Hepatocyte (in vitro differentiated cells): Measurements from ENCODE around the gene ALDH1A1. TPM values are rescaled to one million over a fixed set of nuclear protein-coding genes. Genes with fewer than 3 reads are reported as not detected.

Experiments
- DNase-seq: peaks from one replicate; pipeline ENCODE4 v3.0.0-alpha.2; 2016; ENCODE audit warnings: low spot score
- H2AFZ ChIP-seq: fragments of 200-600 bp; sonication (generic); 2 replicates; pipeline ENCODE4 v1.6.0; 2016; ENCODE audit warnings: antibody characterized with exemption, mild to moderate bottlenecking
- H3K27ac ChIP-seq: fragments of 200-600 bp; sonication (generic); 2 replicates; pipeline ENCODE4 v1.5.1; 2016; ENCODE audit warnings: mild to moderate bottlenecking
- H3K27me3 ChIP-seq: fragments of 200-600 bp; sonication (generic); 2 replicates; pipeline ENCODE4 v1.6.1; 2016
- H3K36me3 ChIP-seq: fragments of 200-600 bp; sonication (generic); replicated peaks from 2 replicates; pipeline ENCODE4 v1.5.1; 2016; ENCODE audit warnings: low read depth; ENCODE audit not compliant: insufficient read depth
- H3K4me1 ChIP-seq: fragments of 200-600 bp; sonication (generic); 2 replicates; pipeline ENCODE4 v1.5.1; 2016; ENCODE audit warnings: mild to moderate bottlenecking, moderate library complexity; ENCODE audit not compliant: insufficient read depth
- H3K4me2 ChIP-seq: fragments of 200-600 bp; sonication (generic); 2 replicates; pipeline ENCODE4 v1.6.0; 2016
- H3K4me3 ChIP-seq: fragments of 200-600 bp; sonication (generic); 2 replicates; pipeline ENCODE4 v1.5.1; 2016; ENCODE audit warnings: mild to moderate bottlenecking
- H3K79me2 ChIP-seq: fragments of 200-600 bp; sonication (generic); 2 replicates; pipeline ENCODE4 v1.6.0; 2017; ENCODE audit warnings: mild to moderate bottlenecking
- H3K9me2 ChIP-seq: fragments of 200-600 bp; sonication (generic); replicated peaks from 2 replicates; pipeline ENCODE4 v1.6.0; 2017; ENCODE audit warnings: mild to moderate bottlenecking; ENCODE audit not compliant: insufficient read depth
- H3K9me3 ChIP-seq: fragments of 200-600 bp; sonication (generic); 2 replicates; pipeline ENCODE4 v1.5.1; 2016; ENCODE audit warnings: low read depth, mild to moderate bottlenecking
- H4K20me1 ChIP-seq: fragments of 200-600 bp; sonication (generic); 2 replicates; pipeline ENCODE4 v1.6.0; 2016; ENCODE audit warnings: mild to moderate bottlenecking; ENCODE audit not compliant: insufficient read depth, poor library complexity, severe bottlenecking
- CTCF ChIP-seq: fragments of 200-600 bp; sonication (generic); IDR thresholded peaks from 2 replicates; pipeline ENCODE4 v1.5.1; 2016; ENCODE audit warnings: antibody characterized with exemption, mild to moderate bottlenecking; ENCODE audit not compliant: poor library complexity
- EZH2 ChIP-seq: fragments of 200-600 bp; sonication (generic); IDR thresholded peaks from 2 replicates; pipeline ENCODE4 v1.6.1; 2016; ENCODE audit warnings: antibody characterized with exemption, mild to moderate bottlenecking, borderline replicate concordance
- EZH2phosphoT487 ChIP-seq: fragments of 200-600 bp; sonication (generic); IDR thresholded peaks from one replicate; pipeline ENCODE4 v1.6.1; 2018; ENCODE audit warnings: antibody characterized with exemption, mild to moderate bottlenecking, low read depth, moderate library complexity; ENCODE audit not compliant: unreplicated experiment, severe bottlenecking
- WGBS: methylation state at CpG from one replicate; pipeline ENCODE4 v1.1.6; 2016; ENCODE audit warnings: low lambda C conversion rate; ENCODE audit errors: missing lambda C conversion rate; 5-methylcytosine and 5-hydroxymethylcytosine counted together
- polyA plus RNA-seq: library from polyadenylated mRNA; unstranded; fragments of >200 nt; fragmentation: Nextera tagmentation; extraction: Ambion mirVana; gene quantifications from 2 replicates; pipeline ENCODE4 v1.2.1, GENCODE V29; 2016
- total RNA-seq: library from RNA; depleted of rRNA; stranded (reverse); fragments of >200 nt; gene quantifications from 2 replicates; pipeline ENCODE4 v1.2.3, GENCODE V29; 2014

ALDH1A1 gene
- total and polyA plus RNA-seq, 2 experiments from 2014 or later, result 243 to 529 TPM

GRCh38 chr9:72884508-72884907 lies 68.3 kb downstream of the ALDH1A1 start:
- Histone ChIP-seq H3K9me3 (no peaks in the 10 kb centered on the region), H3K4me3 (no peak overlapping the region), H3K9me2 (no peaks in the 10 kb centered on the region), H3K27me3 (no peaks in the 10 kb centered on the region), H3K79me2 (no peaks in the 10 kb centered on the region), H3K36me3 (no peaks in the 10 kb centered on the region), H3K4me1 (no peaks in the 10 kb centered on the region), H2AFZ (no peak overlapping the region), H3K4me2 (no peak overlapping the region), H4K20me1 (no peaks in the 10 kb centered on the region), H3K27ac (no peak overlapping the region)
- no peak for DNase-seq
- TF ChIP-seq EZH2 (no peak), CTCF (no peak), EZH2phosphoT487 (no peak)
- 76% methylated on average over 1 of the region's 1 CpG for WGBS

DNA sequence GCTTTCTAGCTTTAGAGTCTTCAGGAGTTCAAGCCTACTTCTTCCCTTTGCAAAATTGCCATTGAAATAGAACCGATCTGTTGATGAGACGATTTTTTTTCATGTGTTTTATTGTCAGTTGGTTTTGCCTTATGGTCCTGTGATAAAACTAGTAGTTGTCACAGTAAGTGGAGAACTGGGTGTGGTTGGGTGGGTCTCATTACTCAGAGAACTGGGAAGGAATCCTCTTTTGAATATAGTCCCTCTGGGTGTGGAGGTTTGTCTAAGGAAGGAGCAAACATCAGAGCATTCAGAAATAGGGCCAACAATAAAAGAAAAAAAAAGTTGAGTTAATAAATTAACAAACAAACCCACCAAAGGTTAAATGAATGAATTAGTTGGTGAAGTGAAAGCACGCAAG lies 69.0 kb downstream of the ALDH1A1 start:
- TF ChIP-seq CTCF (no peak), EZH2phosphoT487 (no peak), EZH2 (no peak)
- H3K27ac ChIP-seq, result no peak overlapping the region

GRCh38 chr9:72882117-72882775 lies 70.6 kb downstream of the ALDH1A1 start:
- Histone ChIP-seq H3K4me1 (no peaks in the 10 kb centered on the region), H4K20me1 (no peaks in the 10 kb centered on the region), H3K27me3 (no peaks in the 10 kb centered on the region), H3K9me2 (no peaks in the 10 kb centered on the region), H3K79me2 (no peaks in the 10 kb centered on the region), H3K9me3 (no peaks in the 10 kb centered on the region), H2AFZ (no peak overlapping the region), H3K4me3 (no peak overlapping the region), H3K36me3 (no peaks in the 10 kb centered on the region), H3K27ac (no peak overlapping the region), H3K4me2 (no peak overlapping the region)
- no peak for DNase-seq
- TF ChIP-seq EZH2phosphoT487 (no peak), CTCF (no peak), EZH2 (no peak)
- 91% methylated on average over 6 of the region's 6 CpGs for WGBS

More for the DNA sequence above, 69.0 kb downstream of the ALDH1A1 start:
- no peak overlapping the region for H3K4me3 ChIP-seq
- no peaks in the 10 kb centered on the region for H3K79me2 ChIP-seq
- no peaks in the 10 kb centered on the region for H3K36me3 ChIP-seq
- no peaks in the 10 kb centered on the region for H4K20me1 ChIP-seq
- H3K4me2 ChIP-seq, result no peak overlapping the region
- DNase-seq, result no peak
- H3K27me3 ChIP-seq, result no peaks in the 10 kb centered on the region
- H3K9me2 ChIP-seq, result no peaks in the 10 kb centered on the region
- 83% methylated on average over 3 of the region's 3 CpGs for WGBS
- no peak overlapping the region for H2AFZ ChIP-seq
- no peaks in the 10 kb centered on the region for H3K9me3 ChIP-seq
- no peaks in the 10 kb centered on the region for H3K4me1 ChIP-seq
